ENCODE data around the gene COX6A2. TPM values are rescaled to one million over a fixed set of nuclear protein-coding genes. Genes with fewer than 3 reads are reported as not detected.
"Not testable (repeated sequence)": the region's sequence is repeated elsewhere in the genome, so short reads cannot be mapped to it uniquely, and the experiment has no call there.

Gene COX6A2
- total RNA-seq, 1 donor from 2014 or later, result not detected

DNA sequence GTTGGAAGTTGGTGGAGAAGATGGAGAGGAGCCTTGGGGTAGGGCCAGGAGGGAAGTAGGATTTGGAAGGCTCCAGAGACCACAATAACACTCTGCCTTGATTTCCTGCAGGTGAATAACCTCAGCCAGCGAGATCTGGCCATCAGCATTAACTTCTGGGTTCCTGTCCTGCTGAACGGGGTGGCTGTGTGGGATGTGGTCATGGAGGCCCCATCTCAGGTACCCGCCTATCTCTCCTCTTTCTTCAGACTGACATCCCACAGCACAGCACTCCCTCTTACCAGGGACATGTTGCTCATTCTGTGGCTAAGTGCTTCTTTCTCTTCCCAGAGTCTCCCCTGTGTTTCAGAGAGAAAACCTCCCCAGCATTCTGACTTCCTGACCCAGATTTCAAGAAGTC lies 4.9 kb downstream of the COX6A2 start:
- no peaks in the 10 kb centered on the region for H3K4me1 Mint-ChIP-seq (ENCODE audit: unreplicated experiment)
- TF ChIP-seq, protein P1, sequence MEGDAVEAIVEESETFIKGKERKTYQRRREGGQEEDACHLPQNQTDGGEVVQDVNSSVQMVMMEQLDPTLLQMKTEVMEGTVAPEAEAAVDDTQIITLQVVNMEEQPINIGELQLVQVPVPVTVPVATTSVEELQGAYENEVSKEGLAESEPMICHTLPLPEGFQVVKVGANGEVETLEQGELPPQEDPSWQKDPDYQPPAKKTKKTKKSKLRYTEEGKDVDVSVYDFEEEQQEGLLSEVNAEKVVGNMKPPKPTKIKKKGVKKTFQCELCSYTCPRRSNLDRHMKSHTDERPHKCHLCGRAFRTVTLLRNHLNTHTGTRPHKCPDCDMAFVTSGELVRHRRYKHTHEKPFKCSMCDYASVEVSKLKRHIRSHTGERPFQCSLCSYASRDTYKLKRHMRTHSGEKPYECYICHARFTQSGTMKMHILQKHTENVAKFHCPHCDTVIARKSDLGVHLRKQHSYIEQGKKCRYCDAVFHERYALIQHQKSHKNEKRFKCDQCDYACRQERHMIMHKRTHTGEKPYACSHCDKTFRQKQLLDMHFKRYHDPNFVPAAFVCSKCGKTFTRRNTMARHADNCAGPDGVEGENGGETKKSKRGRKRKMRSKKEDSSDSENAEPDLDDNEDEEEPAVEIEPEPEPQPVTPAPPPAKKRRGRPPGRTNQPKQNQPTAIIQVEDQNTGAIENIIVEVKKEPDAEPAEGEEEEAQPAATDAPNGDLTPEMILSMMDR (IDR thresholded peaks at IDR 0.05), result no peak
- DNase-seq (ENCODE audit: extremely low spot score, unreplicated experiment), result no peak
- H3K27ac Mint-ChIP-seq (ENCODE audit: unreplicated experiment), result no peak overlapping the region
- H3K36me3 Mint-ChIP-seq (ENCODE audit: unreplicated experiment), result no peaks in the 10 kb centered on the region
- peaks cover 13% of the 10 kb centered on the region for H3K27me3 Mint-ChIP-seq (ENCODE audit: unreplicated experiment)
- no peak overlapping the region for H3K4me3 Mint-ChIP-seq (ENCODE audit: unreplicated experiment)
- no peaks in the 10 kb centered on the region for H3K9me3 Mint-ChIP-seq (ENCODE audit: unreplicated experiment)

DNA sequence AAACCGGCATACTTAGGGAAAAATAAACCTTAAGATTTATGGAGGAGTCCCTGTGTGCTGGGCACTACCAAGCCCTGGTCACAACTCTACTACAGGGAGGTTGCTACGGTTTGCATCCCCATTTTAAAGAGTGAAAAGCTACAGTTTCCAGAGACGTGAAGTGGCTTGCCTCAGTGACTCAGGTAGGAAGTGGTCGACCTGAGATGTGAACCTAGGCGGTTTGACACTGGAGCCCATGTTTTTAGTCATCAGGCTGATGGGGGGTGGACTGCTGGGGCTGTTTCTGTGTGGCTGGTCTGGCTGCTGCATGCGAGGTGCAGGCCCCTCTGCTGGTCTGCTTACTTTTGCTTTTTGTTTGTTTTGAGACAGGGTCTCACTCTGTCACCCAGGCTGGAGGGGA lies 6.6 kb downstream of the COX6A2 start:
- DNase-seq (ENCODE audit: extremely low spot score, unreplicated experiment), result no peak
- H3K9me3 Mint-ChIP-seq (ENCODE audit: unreplicated experiment), result peaks cover 3% of the 10 kb centered on the region
- no peak overlapping the region for H3K4me3 Mint-ChIP-seq (ENCODE audit: unreplicated experiment)
- no peaks in the 10 kb centered on the region for H3K4me1 Mint-ChIP-seq (ENCODE audit: unreplicated experiment)
- peaks cover 13% of the 10 kb centered on the region for H3K27me3 Mint-ChIP-seq (ENCODE audit: unreplicated experiment)
- no peaks in the 10 kb centered on the region for H3K36me3 Mint-ChIP-seq (ENCODE audit: unreplicated experiment)
- TF ChIP-seq, protein P1 (IDR thresholded peaks at IDR 0.05), result no peak
- no peak overlapping the region for H3K27ac Mint-ChIP-seq (ENCODE audit: unreplicated experiment)

DNA sequence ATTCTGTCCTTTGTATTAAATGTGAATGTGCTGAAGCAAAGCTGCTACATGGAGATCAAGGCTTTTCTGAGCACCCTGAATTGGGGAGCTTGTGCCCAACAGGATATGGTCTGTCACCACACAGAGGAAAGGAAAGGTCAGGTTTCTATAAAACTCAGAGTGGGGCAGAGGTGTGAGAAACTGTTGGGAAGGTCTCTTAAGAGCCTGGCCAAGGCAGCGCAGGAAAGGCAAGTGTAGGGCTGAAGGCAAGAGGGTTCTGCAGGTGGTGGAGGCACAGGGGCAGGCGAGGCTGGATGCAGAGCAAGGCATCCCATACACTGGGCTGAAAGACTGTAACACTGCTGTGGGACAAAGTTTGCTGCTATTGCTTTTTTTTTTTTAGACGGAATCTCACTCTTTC lies 8.1 kb downstream of the COX6A2 start:
- TF ChIP-seq, protein P1 (IDR thresholded peaks at IDR 0.05), result no peak
- peaks cover 3% of the 10 kb centered on the region for H3K9me3 Mint-ChIP-seq (ENCODE audit: unreplicated experiment)
- H3K4me3 Mint-ChIP-seq (ENCODE audit: unreplicated experiment), result no peak overlapping the region
- no peak for DNase-seq (ENCODE audit: extremely low spot score, unreplicated experiment)
- no peaks in the 10 kb centered on the region for H3K4me1 Mint-ChIP-seq (ENCODE audit: unreplicated experiment)
- H3K27ac Mint-ChIP-seq (ENCODE audit: unreplicated experiment), result no peak overlapping the region
- H3K27me3 Mint-ChIP-seq (ENCODE audit: unreplicated experiment), result peaks cover 21% of the 10 kb centered on the region
- H3K36me3 Mint-ChIP-seq (ENCODE audit: unreplicated experiment), result no peaks in the 10 kb centered on the region

DNA sequence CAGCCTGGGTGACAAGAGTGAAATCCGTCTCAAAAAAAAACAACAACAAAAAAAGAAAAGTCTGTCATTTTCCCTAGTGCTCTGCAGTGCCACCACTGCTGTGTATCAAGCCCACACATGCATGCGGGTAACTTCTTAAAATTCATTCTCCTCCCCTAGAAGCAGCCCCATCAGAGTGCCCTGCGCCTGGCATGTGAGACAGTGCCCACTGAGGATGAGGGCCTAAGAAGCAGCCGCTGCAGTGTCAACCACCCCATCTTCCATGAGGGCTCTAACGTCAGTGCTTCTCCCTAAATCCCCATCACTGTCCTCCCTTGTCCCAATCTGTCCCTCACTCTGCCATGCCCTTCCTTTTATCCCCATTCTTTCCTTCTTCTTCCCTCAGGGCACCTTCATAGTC lies 10.2 kb downstream of the COX6A2 start:
- H3K27ac Mint-ChIP-seq (ENCODE audit: unreplicated experiment), result no peak overlapping the region
- peaks cover 3% of the 10 kb centered on the region for H3K9me3 Mint-ChIP-seq (ENCODE audit: unreplicated experiment)
- H3K4me3 Mint-ChIP-seq (ENCODE audit: unreplicated experiment), result no peak overlapping the region
- H3K27me3 Mint-ChIP-seq (ENCODE audit: unreplicated experiment), result peaks cover 20% of the 10 kb centered on the region
- TF ChIP-seq, protein P1 (IDR thresholded peaks at IDR 0.05), result no peak
- H3K36me3 Mint-ChIP-seq (ENCODE audit: unreplicated experiment), result no peaks in the 10 kb centered on the region
- DNase-seq (ENCODE audit: extremely low spot score, unreplicated experiment), result no peak
- no peaks in the 10 kb centered on the region for H3K4me1 Mint-ChIP-seq (ENCODE audit: unreplicated experiment)

DNA sequence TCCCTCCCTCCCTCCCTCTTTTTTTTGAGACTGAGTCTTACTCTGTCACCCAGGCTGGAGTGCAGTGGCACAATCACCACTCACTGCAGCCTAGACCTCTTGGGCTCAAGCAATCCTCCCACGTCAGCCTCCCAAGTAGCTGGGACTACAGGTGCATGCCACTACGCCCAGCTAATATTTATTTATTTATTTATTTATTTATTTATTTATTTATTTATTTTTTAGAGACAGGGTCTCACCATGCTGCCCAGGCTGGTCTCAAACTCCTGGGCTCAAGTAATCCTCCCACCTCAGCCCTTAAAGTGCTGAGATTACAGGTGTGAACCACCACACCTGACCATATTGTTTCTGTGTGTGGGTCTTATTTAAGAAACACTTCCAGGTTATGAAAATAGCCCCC lies 11.1 kb downstream of the COX6A2 start:
- peaks cover 14% of the 10 kb centered on the region for H3K27me3 Mint-ChIP-seq (ENCODE audit: unreplicated experiment)
- H3K36me3 Mint-ChIP-seq (ENCODE audit: unreplicated experiment); DNase-seq (ENCODE audit: extremely low spot score, unreplicated experiment): not testable (repeated sequence)

DNA sequence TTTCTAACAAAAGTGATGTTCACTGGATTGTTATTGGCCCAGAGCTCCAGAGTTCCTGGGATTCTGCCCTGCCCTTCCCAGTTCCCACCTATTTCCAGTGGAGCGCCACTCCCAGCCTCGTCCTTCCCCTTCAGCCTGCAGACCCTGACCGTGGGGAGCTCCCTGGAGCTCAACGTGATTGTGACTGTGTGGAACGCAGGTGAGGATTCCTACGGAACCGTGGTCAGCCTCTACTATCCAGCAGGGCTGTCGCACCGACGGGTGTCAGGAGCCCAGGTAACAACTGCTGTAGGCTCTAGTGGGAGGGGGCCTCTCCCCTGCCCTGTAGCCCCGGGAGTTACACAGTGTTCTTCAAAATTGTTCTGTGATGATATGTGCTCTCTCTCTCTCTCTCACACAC lies 11.8 kb downstream of the COX6A2 start:
- Mint-ChIP-seq H3K36me3 (ENCODE audit: unreplicated experiment) (no peaks in the 10 kb centered on the region), H3K27me3 (ENCODE audit: unreplicated experiment) (peaks cover 14% of the 10 kb centered on the region), H3K27ac (ENCODE audit: unreplicated experiment) (no peak overlapping the region), H3K9me3 (ENCODE audit: unreplicated experiment) (peaks cover 3% of the 10 kb centered on the region), H3K4me3 (ENCODE audit: unreplicated experiment) (no peak overlapping the region), H3K4me1 (ENCODE audit: unreplicated experiment) (no peaks in the 10 kb centered on the region)
- DNase-seq (ENCODE audit: extremely low spot score, unreplicated experiment), result no peak
- TF ChIP-seq, protein P1 (IDR thresholded peaks at IDR 0.05), result no peak

More for the DNA sequence above, 11.1 kb downstream of the COX6A2 start:
- not testable (repeated sequence) for H3K4me3 Mint-ChIP-seq (ENCODE audit: unreplicated experiment); H3K4me1 Mint-ChIP-seq (ENCODE audit: unreplicated experiment); H3K27ac Mint-ChIP-seq (ENCODE audit: unreplicated experiment); H3K9me3 Mint-ChIP-seq (ENCODE audit: unreplicated experiment)
